ENCODE data around the gene ZNF827.
A peak's percentile ranks its signal among the peaks of the same experiment; 100 is the strongest.

ZNF827 gene

DNA sequence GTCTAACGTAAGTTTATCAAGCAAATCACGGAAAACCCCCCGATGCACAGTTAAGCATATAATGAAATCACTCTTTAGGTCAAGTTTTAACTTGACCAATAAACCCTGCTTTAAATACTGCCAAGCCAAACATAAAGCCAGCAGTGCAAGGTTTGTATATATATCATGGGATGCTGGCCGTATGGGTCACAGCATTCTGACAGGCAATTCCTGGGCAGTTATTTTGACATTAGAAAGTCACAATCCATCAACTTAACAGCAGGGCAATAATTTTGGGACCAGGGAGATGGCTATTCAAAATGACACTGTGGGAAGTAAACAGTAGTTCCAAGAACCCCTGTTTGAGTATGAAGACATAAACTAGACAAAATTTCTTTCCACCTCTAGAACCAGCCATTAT, 116.9 kb downstream of the ZNF827 start:
- no peak for DNase-seq

DNA sequence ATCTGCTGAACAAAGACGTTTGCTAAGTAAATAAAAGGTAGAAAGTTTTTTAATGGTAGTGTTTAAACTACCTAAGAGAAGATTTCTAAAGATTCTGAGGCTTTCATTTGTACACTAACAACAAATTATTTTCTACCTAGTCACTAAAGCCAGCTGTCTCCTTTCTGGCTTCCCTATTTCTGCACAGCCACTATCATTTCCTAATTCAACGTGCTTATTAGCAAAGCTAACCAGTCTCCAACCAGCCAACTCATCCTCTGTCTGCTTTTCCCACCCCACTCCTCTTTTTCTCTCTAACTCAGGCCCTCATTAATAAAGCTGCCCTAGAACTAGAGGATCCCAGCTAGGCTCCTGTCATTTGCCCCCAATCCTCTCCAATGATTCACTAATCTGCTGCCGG, 118.2 kb downstream of the ZNF827 start:
- no peak for DNase-seq

DNA sequence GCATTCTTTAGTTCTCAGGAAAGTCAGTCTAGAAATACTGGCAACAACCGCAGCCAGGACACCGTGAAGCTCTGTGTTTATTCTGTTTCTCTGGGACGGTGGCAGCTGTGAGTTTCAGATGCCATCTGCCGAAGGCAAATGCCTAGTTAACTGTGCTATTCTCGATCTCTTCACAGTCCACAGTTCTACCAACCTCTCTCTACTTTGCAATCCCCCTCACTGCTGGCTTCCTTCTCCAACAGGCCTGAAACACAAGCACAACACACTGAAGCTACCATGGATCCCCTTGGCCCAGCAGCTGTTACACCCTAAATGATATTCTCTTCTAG, 118.8 kb downstream of the ZNF827 start:
- DNase-seq, result no peak

DNA sequence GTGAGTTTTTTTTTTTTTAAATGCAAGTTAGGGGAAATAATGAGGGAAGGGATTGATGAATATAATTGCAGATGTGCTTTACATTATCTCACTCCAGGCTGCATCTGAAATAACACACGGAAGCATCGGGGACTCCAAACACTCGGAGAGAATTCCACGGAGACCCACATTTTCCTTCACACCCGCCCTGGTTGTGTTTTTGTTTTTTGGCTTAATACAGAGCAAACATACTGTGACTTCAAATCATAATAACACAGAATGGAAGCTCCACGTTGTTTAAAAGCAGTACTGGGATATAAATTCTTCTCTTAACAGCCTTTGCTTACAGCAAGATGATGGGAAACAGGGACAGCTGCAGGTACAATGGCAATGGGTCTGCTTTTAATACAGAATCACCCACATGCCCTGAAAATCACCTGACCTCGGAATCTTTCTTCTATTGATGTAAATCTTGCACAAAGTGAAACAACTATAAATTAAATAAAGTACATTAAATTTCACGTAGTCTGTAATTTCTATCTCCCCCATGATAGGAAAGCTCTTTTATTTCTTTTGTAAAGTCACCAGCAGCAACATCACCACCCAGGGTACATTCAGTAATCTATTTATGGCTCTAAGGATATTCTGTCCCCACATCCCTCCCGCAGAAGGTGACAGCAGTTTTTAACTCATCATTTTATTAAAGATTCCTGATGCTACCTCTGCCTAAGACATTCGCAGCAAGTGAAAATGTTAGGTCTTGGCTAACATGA, 119.3 kb downstream of the ZNF827 start:
- DNase-seq, result no peak

DNA sequence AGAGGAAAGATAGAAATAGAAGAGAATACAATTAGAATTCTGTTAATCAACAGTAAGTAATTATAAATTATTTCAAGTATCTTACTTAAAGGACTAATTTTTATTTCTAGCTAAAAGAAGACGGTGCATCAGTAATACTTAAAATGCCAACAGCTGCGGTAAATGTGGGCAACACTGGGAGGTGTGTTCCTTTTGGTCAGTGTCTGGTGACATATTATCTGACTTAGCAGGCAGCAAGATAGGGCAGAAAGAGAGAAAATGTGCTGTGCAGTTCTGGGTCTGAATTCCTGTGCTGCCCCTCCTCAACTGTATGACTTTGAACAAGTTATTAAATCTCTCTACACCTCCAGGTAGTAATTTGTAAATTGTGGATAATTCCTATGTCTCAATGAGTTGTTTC, 120.6 kb downstream of the ZNF827 start:
- no peak for DNase-seq

DNA sequence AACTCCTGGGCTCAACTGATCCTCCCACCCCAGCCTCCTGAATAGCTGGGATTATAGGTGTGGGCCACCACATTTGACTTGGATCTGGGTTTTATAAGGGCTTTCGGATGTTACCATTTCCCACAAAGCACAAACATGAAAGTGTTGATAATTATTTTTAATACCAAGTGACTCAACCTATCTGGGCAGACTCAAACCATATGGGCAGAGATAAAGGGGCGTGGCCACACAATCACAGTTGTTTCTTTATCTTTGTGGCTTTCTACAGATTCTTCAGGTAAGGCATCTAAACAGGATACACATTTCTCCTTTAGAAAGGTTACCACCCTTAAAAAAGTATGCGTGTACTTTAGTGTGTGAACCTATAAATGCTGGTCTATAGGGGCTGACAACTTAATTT, 122.5 kb downstream of the ZNF827 start:
- no peak for DNase-seq

DNA sequence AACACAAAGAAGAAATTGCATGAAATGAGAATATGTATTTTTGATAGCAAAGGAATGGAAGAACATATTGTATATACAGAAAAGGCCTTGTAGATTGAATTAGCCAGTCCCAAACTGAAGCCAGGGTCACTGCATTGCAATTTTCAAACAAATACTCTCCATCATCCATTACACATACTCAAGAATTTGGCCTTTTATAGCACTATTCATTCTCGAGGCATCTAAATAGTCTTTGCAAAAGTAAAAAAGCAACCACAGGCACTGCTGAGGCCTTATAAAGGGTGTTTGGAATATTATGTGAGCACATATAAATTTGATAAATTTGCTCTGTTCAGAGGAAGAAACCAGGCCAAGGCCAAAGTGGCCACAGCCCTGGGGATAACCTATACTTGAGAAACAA, 123.0 kb downstream of the ZNF827 start:
- no peak for DNase-seq

DNA sequence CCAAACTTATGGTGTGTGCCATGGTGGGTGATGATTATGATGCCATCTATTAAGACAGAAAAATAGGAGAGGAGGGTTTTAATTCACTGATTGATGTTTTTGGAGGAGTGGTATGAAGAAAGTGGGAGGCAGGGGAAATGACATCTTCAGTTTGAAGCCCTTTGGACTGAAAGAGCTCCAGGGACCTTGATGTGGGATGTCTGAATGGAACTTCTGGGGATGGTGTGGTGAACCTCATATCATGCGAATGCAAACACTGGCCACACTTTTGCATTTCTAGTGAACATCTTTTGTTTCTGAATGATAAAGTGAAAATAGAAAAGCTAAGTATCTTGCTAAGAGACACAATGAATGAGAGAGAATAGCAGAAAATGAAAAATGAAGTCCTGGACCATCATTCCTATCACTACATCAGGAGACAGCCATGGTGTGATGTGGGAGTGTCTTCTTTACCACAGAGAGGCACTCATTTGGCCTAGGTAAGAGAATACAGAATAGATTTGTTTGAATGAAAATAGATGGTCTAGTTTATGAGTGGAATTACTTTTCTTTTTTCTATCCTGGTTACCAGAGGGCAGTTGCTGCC, 123.5 kb downstream of the ZNF827 start:
- DNase-seq, result no peak

DNA sequence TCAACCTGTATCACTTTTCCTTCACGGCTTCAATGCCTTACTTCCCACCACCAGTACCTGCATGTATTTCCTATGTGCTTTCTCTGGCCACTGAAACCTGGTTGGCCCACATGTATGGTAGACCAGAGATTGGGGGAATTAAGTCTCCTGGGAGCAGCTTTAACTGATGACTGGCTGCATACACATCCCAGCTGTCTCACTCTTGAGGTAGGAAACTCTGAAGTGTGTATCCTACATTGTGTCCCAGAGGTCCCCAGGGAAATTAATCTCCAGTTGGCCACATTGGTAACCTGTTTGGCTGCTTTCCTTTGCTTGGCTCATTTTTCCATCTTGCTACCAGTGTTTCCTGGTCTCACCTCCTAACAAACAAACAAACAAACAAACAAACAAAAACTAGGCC, 124.4 kb downstream of the ZNF827 start:
- no peak for DNase-seq

DNA sequence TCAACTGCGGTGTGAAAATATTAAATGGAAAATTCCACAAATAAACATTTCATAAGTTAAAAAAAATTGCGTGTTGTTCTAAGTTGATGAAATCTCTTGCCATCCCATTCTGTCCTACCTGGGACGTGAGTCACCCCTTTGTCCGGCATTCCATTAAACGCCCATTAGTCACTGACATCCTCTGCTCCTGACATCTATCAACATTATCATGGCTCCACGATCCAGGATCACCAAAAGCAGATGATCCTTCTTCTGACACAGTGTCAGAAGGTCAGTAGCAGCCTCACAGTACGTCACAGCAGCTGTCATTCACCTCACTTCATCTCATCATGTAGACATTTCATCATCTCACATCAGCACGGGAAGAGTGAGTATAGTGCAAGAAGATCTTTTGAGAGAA, 125.7 kb downstream of the ZNF827 start:
- DNase-seq, result no peak

DNA sequence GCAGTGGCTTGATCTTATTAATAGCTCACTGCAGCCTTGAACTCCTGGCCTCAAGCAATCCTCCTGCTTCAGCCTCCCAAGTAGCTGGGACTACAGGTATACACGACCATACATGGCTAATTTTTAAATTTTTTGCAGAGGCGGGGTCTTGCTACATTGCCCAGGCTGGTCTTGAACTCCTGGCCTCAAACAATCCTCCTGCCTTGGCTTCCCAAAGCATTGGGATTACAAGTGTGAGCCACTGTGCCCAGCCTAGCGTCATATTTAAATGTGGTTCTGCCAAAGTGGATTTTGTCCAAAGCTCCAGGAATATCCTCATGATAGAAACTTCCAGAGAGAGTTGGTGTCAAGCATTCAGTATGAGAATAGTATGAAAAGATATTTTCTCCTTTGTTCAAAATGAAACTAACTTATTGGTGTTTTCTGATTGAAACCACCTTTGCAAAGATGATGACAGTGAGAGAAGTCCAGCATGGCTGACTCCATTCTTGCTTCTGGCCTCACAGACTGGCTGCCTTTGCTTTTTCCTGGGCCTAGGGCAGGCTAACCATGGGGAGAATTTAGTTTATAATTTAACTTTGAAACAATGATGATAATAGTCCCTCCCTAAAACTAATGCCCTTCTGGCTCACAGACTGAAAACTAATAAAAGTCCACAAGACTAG, 129.6 kb downstream of the ZNF827 start:
- DNase-seq, result no peak

DNA sequence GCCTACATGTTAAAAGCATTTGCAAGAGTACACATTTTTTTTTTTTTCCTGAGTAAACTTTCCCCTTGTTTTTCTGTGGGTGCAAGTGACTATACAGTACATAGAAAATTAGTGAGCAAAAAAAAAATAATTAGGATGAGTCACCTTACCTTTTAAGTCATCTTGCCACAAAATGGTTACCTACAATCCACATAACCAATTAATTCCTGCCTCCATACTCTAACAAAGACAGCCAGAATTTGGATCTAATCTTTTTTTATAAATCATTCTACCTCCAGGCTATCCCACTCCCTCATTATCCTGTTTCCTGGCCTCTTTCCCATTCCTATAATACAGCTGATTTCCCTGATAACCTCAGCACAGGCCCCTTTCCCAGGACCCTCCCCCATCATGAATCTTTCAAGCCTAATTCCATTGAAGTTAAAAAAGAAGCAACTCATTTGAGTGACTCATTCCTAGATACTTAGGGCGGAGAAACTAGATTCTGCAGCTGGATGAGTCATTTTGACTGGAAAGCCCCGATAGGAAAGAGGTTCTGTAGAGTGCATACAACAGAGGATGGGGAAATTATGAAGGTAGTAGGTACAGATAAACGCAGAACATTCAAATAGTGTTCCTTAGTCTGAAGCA, 130.5 kb downstream of the ZNF827 start:
- DNase-seq, result peak; percentile 35

DNA sequence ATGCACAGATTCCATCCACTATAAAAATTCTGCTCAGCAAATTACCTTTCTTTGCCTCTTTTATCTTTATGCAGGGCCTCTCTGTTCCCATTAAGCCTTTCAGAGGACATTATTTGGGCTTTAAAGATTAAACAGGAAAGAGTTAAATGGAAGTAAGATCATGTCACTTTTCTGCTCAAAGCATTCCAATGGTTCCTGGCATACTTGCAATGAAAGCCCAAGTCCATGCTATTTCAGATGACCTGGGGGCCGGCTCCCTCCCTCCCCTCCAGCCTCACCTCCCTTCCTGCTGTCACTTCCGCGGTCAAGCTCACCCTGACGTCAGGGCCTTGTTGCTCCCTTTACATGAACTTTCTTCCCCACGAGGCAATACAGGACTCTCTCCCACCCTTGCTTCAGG, 133.1 kb downstream of the ZNF827 start:
- no peak for DNase-seq

DNA sequence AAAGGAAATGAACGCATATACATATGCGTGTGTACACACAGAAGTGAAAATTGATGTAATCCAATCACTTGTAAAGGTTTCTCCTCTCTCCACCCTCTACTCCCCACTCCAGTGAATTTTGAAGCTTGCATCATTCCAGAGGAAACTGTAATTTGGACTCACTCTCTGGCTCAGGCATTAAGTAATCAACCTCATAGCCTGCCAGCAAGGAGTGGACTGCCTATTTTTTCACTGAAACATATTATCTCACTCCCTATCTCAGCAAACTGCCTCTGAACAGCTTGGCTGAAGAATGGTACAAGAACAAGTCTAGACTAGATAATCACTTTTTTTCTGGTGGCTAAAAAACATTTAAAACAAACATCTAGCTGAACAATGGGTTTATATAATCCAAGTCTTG, 134.5 kb downstream of the ZNF827 start:
- DNase-seq, result peak; percentile 31

DNA sequence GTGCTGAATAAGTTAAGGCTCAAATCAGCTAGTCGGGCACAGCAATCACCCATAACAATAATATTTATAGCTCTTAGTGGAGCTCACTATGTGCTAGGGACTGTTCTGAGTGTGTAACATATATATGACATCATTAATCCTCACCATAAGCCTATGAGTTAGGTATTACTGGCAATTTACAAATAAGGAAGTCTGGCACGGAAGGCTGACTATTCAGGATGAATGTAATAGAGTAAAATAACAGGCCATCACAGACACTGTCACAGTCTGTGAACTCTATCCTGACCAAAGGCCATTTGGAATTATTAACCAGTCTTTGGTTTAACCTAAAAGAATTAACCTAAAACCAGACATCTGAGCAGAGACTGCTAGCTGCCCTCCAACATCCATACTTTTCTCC, 139.4 kb downstream of the ZNF827 start:
- no peak for DNase-seq

DNA sequence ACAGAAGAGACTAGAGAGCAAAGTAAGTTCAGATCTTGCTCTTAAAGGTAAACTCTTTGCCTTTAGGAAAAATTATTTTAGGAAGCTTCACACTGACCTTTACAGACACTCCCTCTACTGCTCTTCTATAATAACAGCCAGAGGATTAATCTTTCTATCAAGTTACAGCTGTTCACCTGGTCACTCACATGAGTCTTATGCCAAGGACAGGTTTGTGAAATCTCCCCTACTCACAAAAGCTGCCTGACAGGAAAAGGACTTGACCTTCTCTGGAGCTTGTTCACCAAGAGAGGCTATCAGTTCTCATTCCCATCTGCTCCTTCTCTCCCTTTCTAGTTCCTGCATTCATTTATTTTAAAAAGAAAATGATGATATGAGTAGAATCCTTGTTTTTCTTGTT, 141.3 kb downstream of the ZNF827 start:
- DNase-seq, result no peak

DNA sequence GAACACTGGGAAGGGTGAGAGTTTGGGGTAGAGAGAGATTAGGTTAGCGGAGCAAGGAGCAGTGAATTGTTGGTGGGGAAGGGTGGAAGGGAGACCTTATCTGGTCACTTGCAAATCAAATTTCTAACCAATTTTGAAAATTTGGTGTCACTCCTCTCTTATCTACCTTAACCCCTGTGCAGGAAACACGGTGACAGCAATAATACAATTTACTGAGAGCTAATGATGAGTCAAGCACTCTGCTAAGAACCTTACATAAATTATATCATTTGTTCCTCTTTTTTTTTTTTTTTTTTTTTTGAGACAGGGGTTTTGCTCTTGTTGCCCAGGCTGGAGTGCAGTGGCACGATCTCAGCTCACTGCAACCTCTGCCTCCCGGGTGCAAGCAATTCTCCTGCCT, 142.3 kb downstream of the ZNF827 start:
- DNase-seq, result no peak

DNA sequence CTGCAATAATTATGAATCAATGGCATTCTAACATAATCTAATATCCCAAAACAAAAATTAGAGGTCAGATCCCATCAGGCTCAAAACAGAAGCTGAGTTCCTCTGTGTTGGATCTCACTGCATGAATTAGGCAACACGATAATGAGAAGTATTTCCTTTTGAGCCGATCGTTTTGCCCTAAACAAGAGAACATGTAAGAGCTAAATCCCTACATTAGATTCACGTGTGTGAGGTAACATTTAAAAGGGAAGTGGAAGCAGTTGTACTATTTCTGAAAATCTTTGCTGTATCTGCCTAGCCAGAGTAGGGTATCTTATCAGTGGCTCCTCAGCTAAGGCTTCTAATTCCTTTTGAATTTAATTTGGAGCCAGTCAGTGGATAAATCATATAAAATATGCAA, 143.1 kb downstream of the ZNF827 start:
- no peak for DNase-seq

DNA sequence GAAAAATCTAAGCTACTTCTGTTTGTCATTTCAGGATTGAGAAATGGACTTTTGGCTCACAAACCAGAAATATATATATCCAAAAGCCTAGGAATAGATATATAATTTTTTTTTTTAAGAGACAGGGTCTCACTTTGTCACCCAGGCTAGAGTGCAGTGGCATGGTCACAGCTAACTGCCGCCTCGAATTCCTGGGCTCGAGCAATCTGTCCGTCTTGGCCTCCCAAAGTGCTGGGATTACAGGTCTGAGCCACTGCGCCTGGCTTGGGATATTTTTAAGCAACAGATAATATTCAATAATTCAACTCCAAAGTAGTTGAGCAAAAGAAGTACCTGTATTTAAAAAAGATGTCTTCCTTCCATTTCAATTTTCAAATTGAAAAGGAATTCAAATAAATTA, 146.2 kb downstream of the ZNF827 start:
- DNase-seq, result no peak

DNA sequence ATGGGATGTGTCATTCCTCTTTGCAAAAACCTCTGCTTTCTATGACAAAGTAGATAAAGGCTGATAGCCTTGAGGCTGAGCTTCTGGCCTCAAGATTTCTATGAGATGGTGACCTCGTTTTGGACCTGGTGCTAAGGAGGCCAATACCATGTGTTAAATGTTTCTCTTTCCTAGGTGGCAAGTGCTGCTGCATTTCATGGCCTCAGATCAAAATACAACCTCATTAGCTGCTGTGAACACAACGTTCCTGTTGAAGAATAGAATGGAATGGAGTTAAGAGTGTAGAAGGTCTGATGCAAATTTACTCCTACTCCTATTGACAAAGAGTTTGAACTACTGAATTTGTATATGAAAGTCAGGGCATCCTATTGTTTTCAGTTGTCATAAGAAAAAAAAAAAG, 146.6 kb downstream of the ZNF827 start:
- no peak for DNase-seq

DNA sequence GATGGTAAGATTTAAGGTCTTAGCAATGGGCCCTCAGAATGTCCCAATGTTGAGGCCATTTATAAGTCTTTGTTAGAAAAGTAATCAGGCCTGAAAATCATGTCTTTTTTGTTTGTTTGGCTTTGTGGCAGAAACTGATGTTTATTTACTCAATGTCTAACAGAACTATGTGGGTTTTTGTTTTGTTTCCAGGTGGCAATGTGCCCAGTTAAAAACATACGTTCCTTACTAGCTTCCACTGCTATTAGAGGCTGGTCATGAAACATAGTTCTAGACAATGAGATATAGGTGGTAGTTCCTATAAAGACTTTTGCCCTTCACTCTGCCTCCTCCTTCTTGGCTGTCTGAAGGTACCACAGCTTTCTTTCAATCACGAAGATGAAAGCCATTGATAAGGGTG, 149.9 kb downstream of the ZNF827 start:
- DNase-seq, result no peak

DNA sequence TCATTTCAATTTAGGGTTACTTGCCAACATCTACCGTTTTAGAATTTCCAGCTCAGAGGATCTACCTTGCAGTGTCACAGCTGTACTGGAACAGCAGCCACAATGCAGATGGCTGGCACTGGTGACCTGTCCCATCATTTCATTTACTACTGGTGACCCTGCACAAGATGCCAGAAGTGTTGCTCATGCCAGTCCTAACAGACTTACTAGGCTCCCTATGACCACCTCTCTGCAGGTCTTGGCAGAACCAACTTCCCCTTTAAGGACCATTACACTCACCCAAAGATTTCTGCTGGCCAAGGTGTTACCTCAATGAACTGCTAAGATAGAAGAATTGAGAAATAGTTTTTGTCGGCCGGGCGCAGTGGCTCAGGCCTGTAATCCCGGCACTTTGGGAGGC, 151.8 kb downstream of the ZNF827 start:
- DNase-seq, result no peak

DNA sequence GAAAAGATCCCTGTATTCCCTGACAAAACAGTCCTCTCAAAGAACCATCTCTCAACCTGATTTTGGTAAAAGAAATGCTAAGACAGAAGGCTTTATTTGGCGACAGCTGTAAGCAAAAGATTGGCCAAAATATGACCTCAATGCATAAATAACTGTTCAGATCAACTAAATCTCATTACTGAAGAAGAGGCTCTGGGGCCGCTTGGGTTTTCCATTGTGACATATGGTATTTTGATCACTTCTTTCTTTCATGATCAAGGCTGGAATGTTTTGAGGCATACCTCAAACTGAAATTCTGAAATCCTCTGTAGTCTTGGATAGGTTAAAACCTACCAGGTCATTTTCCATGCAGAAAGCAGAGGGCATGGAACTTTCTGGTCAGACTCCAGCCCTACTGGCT, 152.4 kb downstream of the ZNF827 start:
- DNase-seq, result no peak

DNA sequence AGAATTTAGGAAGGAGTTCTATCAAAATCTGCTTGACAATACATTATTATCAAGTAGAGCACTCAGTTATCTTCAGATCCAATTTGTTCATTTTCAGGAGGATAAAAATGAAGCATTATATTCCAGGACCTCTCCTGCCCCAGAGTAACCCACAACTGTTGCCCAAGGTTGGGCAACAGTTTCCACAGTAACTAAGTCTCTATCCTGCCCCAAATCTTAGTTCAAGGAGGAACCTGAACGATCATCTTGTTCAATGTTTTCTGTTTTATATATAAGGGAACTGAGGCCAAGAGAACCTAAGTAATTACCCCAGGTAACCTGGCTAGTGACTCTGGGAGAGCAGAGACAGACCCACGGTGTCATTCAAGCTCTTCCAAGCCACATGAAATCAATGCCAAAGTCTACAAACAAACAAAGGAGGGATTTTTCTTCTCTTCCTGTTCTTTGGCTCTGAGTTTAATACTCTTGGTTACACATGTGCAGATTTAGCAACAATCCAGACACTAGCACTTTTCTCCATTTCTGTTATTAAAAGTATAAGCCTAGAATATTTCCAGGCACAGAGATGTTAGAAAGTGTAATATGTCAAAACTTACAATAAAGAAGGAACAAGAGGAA, 153.1 kb downstream of the ZNF827 start:
- no peak for DNase-seq
